DMS53 (cell line): ENCODE data around the gene OSBP2.

Experiments used
- DNase-seq: peaks from one replicate; lab custom pipeline; 2025; lab: John Stamatoyannopoulos, UW

OSBP2 gene

GRCh38 chr22:30809086-30809485 is 114.4 kb downstream of the OSBP2 start:
- DNase-seq: no peak

- DNase-seq: no peak
These were observed 115.4 kb downstream of the OSBP2 start for GRCh38 chr22:30810105-30810504.

- no peak for DNase-seq
These were observed 119.3 kb downstream of the OSBP2 start for GRCh38 chr22:30813936-30814335.

- no peak for DNase-seq
These were observed 121.7 kb downstream of the OSBP2 start for GRCh38 chr22:30816413-30816812.

- DNase-seq: no peak
These were observed 126.7 kb downstream of the OSBP2 start for GRCh38 chr22:30821381-30821780.

GRCh38 chr22:30821863-30822215 is 127.2 kb downstream of the OSBP2 start:
- peak; percentile 30 for DNase-seq

- DNase-seq: peak; percentile 36
These were observed 127.7 kb downstream of the OSBP2 start for GRCh38 chr22:30822216-30823014.

GRCh38 chr22:30823015-30823370 is 128.3 kb downstream of the OSBP2 start:
- DNase-seq: peak; percentile 38

GRCh38 chr22:30824096-30824495 is 129.4 kb downstream of the OSBP2 start:
- DNase-seq: no peak

GRCh38 chr22:30824711-30825110 is 130.0 kb downstream of the OSBP2 start:
- DNase-seq: no peak

GRCh38 chr22:30825711-30826505 is 131.2 kb downstream of the OSBP2 start:
- no peak for DNase-seq

GRCh38 chr22:30826670-30827355 is 132.1 kb downstream of the OSBP2 start:
- no peak for DNase-seq

- DNase-seq: no peak
These were observed 133.0 kb downstream of the OSBP2 start for GRCh38 chr22:30827646-30828045.

- no peak for DNase-seq
These were observed 133.8 kb downstream of the OSBP2 start for GRCh38 chr22:30828187-30829155.

- DNase-seq: no peak
These were observed 135.4 kb downstream of the OSBP2 start for GRCh38 chr22:30829901-30830550.

- DNase-seq: no peak
These were observed 136.2 kb downstream of the OSBP2 start for GRCh38 chr22:30830907-30831306.

- DNase-seq: no peak
These were observed 137.8 kb downstream of the OSBP2 start for GRCh38 chr22:30832407-30832987.

GRCh38 chr22:30833322-30833721 is 138.6 kb downstream of the OSBP2 start:
- DNase-seq: no peak

- no peak for DNase-seq
These were observed 142.9 kb downstream of the OSBP2 start for GRCh38 chr22:30837531-30837930.

GRCh38 chr22:30838111-30838510 is 143.4 kb downstream of the OSBP2 start:
- DNase-seq: no peak

GRCh38 chr22:30841273-30841672 is 146.6 kb downstream of the OSBP2 start:
- no peak for DNase-seq
